Endothelial cell of umbilical vein (primary cell): Measurements from ENCODE around the gene RAPH1. TPM values are rescaled to one million over a fixed set of nuclear protein-coding genes. Genes with fewer than 3 reads are reported as not detected.

Experiments used
- BruUV-seq: library from RNA; stranded (reverse); fragments of 400-500 nt; replicated peaks from 2 replicates; lab custom pipeline; 2021; lab: Mats Ljungman, UMichigan
- CTCF ChIA-PET: fragments of 300-600, 350-600 bp; sonication (Branson Sonifier 250); formaldehyde crosslinking; loops from one replicate; lab custom pipeline; 2021; ENCODE audit warnings: antibody characterized with exemption, inconsistent platforms; lab: Charles Lee
- POLR2A ChIA-PET: fragments of 300-600, 350-600 bp; sonication (Branson Sonifier 250); formaldehyde crosslinking; loops from one replicate; lab custom pipeline; 2021; ENCODE audit warnings: antibody characterized with exemption, inconsistent platforms; lab: Charles Lee
- DNase-seq: peaks from one replicate; pipeline ENCODE4 v3.0.0-alpha.2; 2011; ENCODE audit warnings: low read depth, low spot score
- FAIRE-seq: peaks from 2 replicates; lab custom pipeline; 2011; peaks lifted over from hg19 to GRCh38; lab: Jason Lieb, UNC
- H2AFZ ChIP-seq: 2 replicates; pipeline ENCODE4 v1.6.0; 2012; ENCODE audit warnings: low read depth, low read length, control low read depth, inconsistent platforms
- H3K27ac ChIP-seq: 2 replicates; pipeline ENCODE4 v1.5.1; 2011; ENCODE audit warnings: low read depth, mild to moderate bottlenecking, control low read depth, low read length, moderate library complexity; ENCODE audit not compliant: insufficient read depth
- H3K27me3 ChIP-seq, 2 experiments: 2 replicates each; pipeline versions ENCODE4 v1.6.0 to v1.6.1; 2011; ENCODE audit warnings: low read length in 2 of 2, mixed read lengths in 1 of 2; ENCODE audit not compliant: control insufficient read depth in 2 of 2, insufficient read depth in 2 of 2
- H3K36me3 ChIP-seq, 2 experiments: 2 replicates in 1 of 2; 3 replicates in 1 of 2; pipeline ENCODE4 v1.5.1; 2011; ENCODE audit warnings: low read length in 2 of 2, mild to moderate bottlenecking in 1 of 2, moderate library complexity in 1 of 2; ENCODE audit not compliant: control insufficient read depth in 2 of 2, insufficient read depth in 2 of 2; ENCODE audit errors: extremely low read depth in 1 of 2
- H3K4me1 ChIP-seq: 3 replicates; pipeline ENCODE4 v1.5.1; 2011; ENCODE audit warnings: mild to moderate bottlenecking, low read length; ENCODE audit not compliant: control insufficient read depth, insufficient read depth; ENCODE audit errors: extremely low read depth
- H3K4me2 ChIP-seq: 2 replicates; pipeline ENCODE4 v1.6.1; 2011; ENCODE audit warnings: low read length, control low read depth, mixed read lengths; ENCODE audit not compliant: insufficient read depth
- H3K4me3 ChIP-seq, 3 experiments: fragments of 200-600 bp in 1 of 3; sonication (generic), shearing (Covaris generic) in 1 of 3; replicated peaks in 1 of 3; 2 replicates each; pipeline ENCODE4 v1.5.1; 2011 to 2016; ENCODE audit warnings: control low read depth in 3 of 3, low read length in 3 of 3, mild to moderate bottlenecking in 2 of 3, inconsistent platforms in 1 of 3, low read depth in 1 of 3, moderate library complexity in 1 of 3; ENCODE audit not compliant: insufficient read depth in 1 of 3
- H3K79me2 ChIP-seq: 2 replicates; pipeline ENCODE4 v1.6.0; 2012; ENCODE audit warnings: low read length, inconsistent platforms; ENCODE audit not compliant: control insufficient read depth, insufficient read depth
- H3K9ac ChIP-seq: replicated peaks from 2 replicates; pipeline ENCODE3; 2011; ENCODE audit warnings: low read length, control low read depth; ENCODE audit not compliant: insufficient read depth; ENCODE audit errors: extremely low read depth
- H3K9me1 ChIP-seq: replicated peaks from 3 replicates; pipeline ENCODE4 v1.6.0; 2011; ENCODE audit warnings: mild to moderate bottlenecking, low read length; ENCODE audit not compliant: control insufficient read depth, insufficient read depth; ENCODE audit errors: extremely low read depth
- H3K9me3 ChIP-seq: replicated peaks from 2 replicates; pipeline ENCODE4 v1.5.1; 2012; ENCODE audit warnings: low read length, inconsistent platforms; ENCODE audit not compliant: control insufficient read depth, insufficient read depth
- H4K20me1 ChIP-seq: replicated peaks from 2 replicates; pipeline ENCODE3; 2011; ENCODE audit warnings: mild to moderate bottlenecking, low read length; ENCODE audit not compliant: control insufficient read depth, insufficient read depth; ENCODE audit errors: extremely low read depth
- CTCF ChIP-seq, 2 donors: IDR thresholded peaks; 1 replicate in 1 of 2; 2 replicates in 1 of 2; pipeline ENCODE4 v1.5.1; 2011; ENCODE audit warnings: low read length in 2 of 2, mild to moderate bottlenecking in 2 of 2, moderate library complexity in 2 of 2, control low read depth in 1 of 2, inconsistent platforms in 1 of 2, low read depth in 1 of 2; ENCODE audit not compliant: insufficient read depth in 1 of 2; ENCODE audit errors: extremely low read depth in 1 of 2
- EZH2 ChIP-seq: IDR thresholded peaks from 2 replicates; pipeline ENCODE4 v1.6.1; 2012; ENCODE audit warnings: borderline replicate concordance, low read depth, mild to moderate bottlenecking, moderate library complexity, low read length, inconsistent platforms; ENCODE audit not compliant: severe bottlenecking
- FOS ChIP-seq: IDR thresholded peaks from 2 replicates; pipeline ENCODE4 v1.6.1; 2011; ENCODE audit warnings: mild to moderate bottlenecking, low read length, moderate library complexity, borderline replicate concordance; ENCODE audit not compliant: insufficient read depth
- GATA2 ChIP-seq: IDR thresholded peaks from 2 replicates; pipeline ENCODE4 v1.7.0; 2011; ENCODE audit warnings: low read depth, mild to moderate bottlenecking, moderate library complexity, mixed read lengths, low read length; ENCODE audit not compliant: insufficient read length, insufficient read depth
- JUN ChIP-seq: IDR thresholded peaks from 2 replicates; pipeline ENCODE4 v1.6.1; 2011; ENCODE audit warnings: borderline replicate concordance, low read depth; ENCODE audit not compliant: insufficient read length, insufficient read depth
- MAX ChIP-seq: IDR thresholded peaks from 2 replicates; pipeline ENCODE4 v1.6.1; 2011; ENCODE audit not compliant: insufficient read depth, insufficient read length
- MYC ChIP-seq: IDR thresholded peaks from one replicate; pipeline ENCODE4 v1.6.1; 2011; ENCODE audit warnings: mild to moderate bottlenecking, low read depth, low read length
- POLR2A ChIP-seq: IDR thresholded peaks from 2 replicates; pipeline ENCODE4 v1.6.1; 2012; ENCODE audit warnings: low read depth, mild to moderate bottlenecking, control low read depth, low read length
- POLR2AphosphoS5 ChIP-seq: IDR thresholded peaks from 2 replicates; pipeline ENCODE4 v1.6.1; 2012; ENCODE audit warnings: low read depth, mild to moderate bottlenecking, control low read depth, low read length, moderate library complexity; ENCODE audit not compliant: insufficient read depth
- dilution Hi-C: fragments of 300-500 bp; cut with MboI; formaldehyde crosslinking; loops from one replicate; pipeline ENCODE4 v1.15.0; 2019; ENCODE audit warnings: low sequenced_read_pairs; ENCODE audit not compliant: extremely low pct_ligation_motif_present
- intact Hi-C: fragments of 100-400 bp; cut with micrococcal nuclease; formaldehyde crosslinking; loops from one replicate; pipeline ENCODE4 v1.10.0; 2022
- polyA plus RNA-seq, 4 experiments: library from polyadenylated mRNA; depleted of rRNA in 3 of 4; stranded (reverse) in 3 of 4; unstranded in 1 of 4; fragments of >200 nt; gene quantifications; 2 replicates each; pipeline versions ENCODE4 v1.2.1 to v1.2.3, GENCODE V29; 2011 to 2012; ENCODE audit warnings: missing spikeins in 1 of 4
- total RNA-seq: library from RNA; stranded (reverse); gene quantifications from 2 replicates; pipeline ENCODE4 v1.2.3, GENCODE V29; 2021

The RAPH1 gene
- total and polyA plus RNA-seq, 2 donors (not counting 3 experiments of a cell fraction or from before 2014, with no cell fraction given) = 5.1 to 59.5 TPM

- H3K4me1 ChIP-seq = no peaks in the 10 kb centered on the region
- TF ChIP-seq JUN (no peak), CTCF (IDR thresholded peaks at IDR 0.05; ENCODE audit: extremely low read depth in 1 of 2, insufficient read depth in 1 of 2, low read depth in 1 of 2, low read length in 2 of 2) (no peak), EZH2 (no peak), FOS (no peak), POLR2AphosphoS5 (no peak), POLR2A (no peak), MYC (no peak), GATA2 (no peak), MAX (no peak)
- dilution Hi-C loops = no loop called here
- no peaks in the 10 kb centered on the region for H4K20me1 ChIP-seq
- no peaks in the 10 kb centered on the region for H3K27me3 ChIP-seq
- H3K4me2 ChIP-seq = no peak overlapping the region
- no peak overlapping the region for H3K4me3 ChIP-seq
- no peaks in the 10 kb centered on the region for H3K9me3 ChIP-seq
- H3K9me1 ChIP-seq = no peaks in the 10 kb centered on the region
- H2AFZ ChIP-seq = no peak overlapping the region
- intact Hi-C loops = no loop called here
- CTCF ChIA-PET = interaction anchor here (0.7 to 1.0 kb wide), 2 partner anchors 337 to 904 kb away, joined by 3 to 4 read pairs; no protein-coding TSS in a partner anchor
- FAIRE-seq = no peak
- POLR2A ChIA-PET = no interaction called here
- no peak overlapping the region for H3K27ac ChIP-seq
- no peak for DNase-seq
- H3K9ac ChIP-seq = no peak overlapping the region
- H3K79me2 ChIP-seq = peaks cover 7% of the 10 kb centered on the region
- no peaks in the 10 kb centered on the region for H3K36me3 ChIP-seq
- no TSS peak for BruUV-seq
These were observed 63.8 kb downstream of the RAPH1 start for GRCh38 chr2:203471323-203471722.
